ENCODE measurements around the gene RBCK1. TPM values are rescaled to one million over a fixed set of nuclear protein-coding genes. Genes with fewer than 3 reads are reported as not detected.

Gene RBCK1
- polyA plus RNA-seq, 1 experiment, result 130 TPM

- ChIA-PET POLR2A (no interaction called here), CTCF (interaction anchor here (1.1 kb wide), 1 partner anchor 49 kb away, joined by 3 read pairs; no protein-coding TSS in a partner anchor)
- TF ChIP-seq CTCF (IDR thresholded peaks at IDR 0.05; ENCODE audit: insufficient read depth, low read depth, low read length), result no peak
- peaks cover 33% of the 10 kb centered on the region for H3K36me3 ChIP-seq (ENCODE audit: control insufficient read depth, insufficient read depth, low read length)
- no peaks in the 10 kb centered on the region for H3K27me3 ChIP-seq (ENCODE audit: control insufficient read depth, insufficient read depth, low read length)
- no peak overlapping the region for H3K4me3 ChIP-seq (ENCODE audit: low read depth, low read length)
- DNase-seq (ENCODE audit: low read depth), result no peak
Measured at GRCh38 chr20:396619-397431, 11.3 kb upstream of the RBCK1 start.

GRCh38 chr20:397432-398237, 10.5 kb upstream of the RBCK1 start:
- Histone ChIP-seq H3K4me3 (ENCODE audit: low read depth, low read length) (no peak overlapping the region), H3K36me3 (ENCODE audit: control insufficient read depth, insufficient read depth, low read length) (peaks cover 30% of the 10 kb centered on the region), H3K27me3 (ENCODE audit: control insufficient read depth, insufficient read depth, low read length) (no peaks in the 10 kb centered on the region)
- CTCF ChIA-PET, result interaction anchor here (1.2 kb wide), 1 partner anchor 35 kb away, joined by 4 read pairs; no protein-coding TSS in a partner anchor
- no peak for TF ChIP-seq CTCF (IDR thresholded peaks at IDR 0.05; ENCODE audit: insufficient read depth, low read depth, low read length)
- no peak for DNase-seq (ENCODE audit: low read depth)
- POLR2A ChIA-PET, result no interaction called here

GRCh38 chr20:399182-399707, 8.9 kb upstream of the RBCK1 start:
- no peak for TF ChIP-seq CTCF (IDR thresholded peaks at IDR 0.05; ENCODE audit: insufficient read depth, low read depth, low read length)
- Histone ChIP-seq H3K27me3 (ENCODE audit: control insufficient read depth, insufficient read depth, low read length) (no peaks in the 10 kb centered on the region), H3K36me3 (ENCODE audit: control insufficient read depth, insufficient read depth, low read length) (peaks cover 28% of the 10 kb centered on the region), H3K4me3 (ENCODE audit: low read depth, low read length) (no peak overlapping the region)
- ChIA-PET CTCF (interaction anchor here (0.5 to 2.4 kb wide), 5 partner anchors 11 to 19 kb away, joined by 3 to 8 read pairs (median 3); partner anchors contain the start of gene TRIB3), POLR2A (no interaction called here)
- no peak for DNase-seq (ENCODE audit: low read depth)

- no peak for TF ChIP-seq CTCF (IDR thresholded peaks at IDR 0.05; ENCODE audit: insufficient read depth, low read depth, low read length)
- ChIA-PET POLR2A (no interaction called here), CTCF (interaction anchor here (1.1 to 2.4 kb wide), 2 partner anchors 10 to 17 kb away, joined by 4 to 8 read pairs; no protein-coding TSS in a partner anchor)
- H3K4me3 ChIP-seq (ENCODE audit: low read depth, low read length), result no peak overlapping the region
- no peak for DNase-seq (ENCODE audit: low read depth)
- peaks cover 22% of the 10 kb centered on the region for H3K36me3 ChIP-seq (ENCODE audit: control insufficient read depth, insufficient read depth, low read length)
- H3K27me3 ChIP-seq (ENCODE audit: control insufficient read depth, insufficient read depth, low read length), result no peaks in the 10 kb centered on the region
Measured at GRCh38 chr20:400128-400453, 8.0 kb upstream of the RBCK1 start.

All from BJ (cell line).